IMR-90 (cell line): ENCODE results near the gene WBP2. TPM values are rescaled to one million over a fixed set of nuclear protein-coding genes. Genes with fewer than 3 reads are reported as not detected.

Source experiments
- ATAC-seq: fragments of 200-7000 bp; cut with Tn5 transposase; 2 replicates; pipeline ENCODE4 v1.9.1; 2020; ENCODE audit warnings: low read depth, mild to moderate bottlenecking, moderate library complexity
- BruUV-seq: library from RNA; stranded (reverse); fragments of 400-500 nt; replicated peaks from 2 replicates; lab custom pipeline; 2021; lab: Mats Ljungman, UMichigan
- CTCF ChIA-PET: fragments of 300-600 bp; formaldehyde crosslinking; extraction: SDS; loops from one replicate; lab custom pipeline; 2021; ENCODE audit warnings: antibody characterized with exemption; lab: Yijun Ruan, JAX
- POLR2A ChIA-PET: fragments of 300-600 bp; sonication (Branson Sonifier 250); formaldehyde crosslinking; loops from one replicate; lab custom pipeline; 2022; ENCODE audit warnings: antibody characterized with exemption; ENCODE audit not compliant: unreplicated experiment; lab: Charles Lee
- DNase-seq: peaks from one replicate; pipeline ENCODE4 v3.0.0; 2013
- H2AFZ ChIP-seq: replicated peaks from 2 replicates; pipeline ENCODE3; 2013; ENCODE audit warnings: low read length, mild to moderate bottlenecking; ENCODE audit not compliant: poor library complexity
- H2AK5ac ChIP-seq: 2 replicates; pipeline ENCODE4 v1.6.1; 2013; ENCODE audit warnings: low read depth, low read length, inconsistent platforms
- H2AK9ac ChIP-seq: replicated peaks from 2 replicates; pipeline ENCODE3; 2013; ENCODE audit warnings: mild to moderate bottlenecking, low read depth, low read length, moderate library complexity; ENCODE audit not compliant: poor library complexity
- H2BK120ac ChIP-seq: 2 replicates; pipeline ENCODE4 v1.6.1; 2013; ENCODE audit warnings: low read depth, low read length, inconsistent platforms
- H2BK15ac ChIP-seq: 3 replicates; pipeline ENCODE4 v1.6.1; 2013; ENCODE audit warnings: low read depth, low read length, inconsistent platforms
- H2BK20ac ChIP-seq: 2 replicates; pipeline ENCODE4 v1.6.1; 2013; ENCODE audit warnings: low read depth, mild to moderate bottlenecking, inconsistent platforms, low read length, moderate library complexity
- H2BK5ac ChIP-seq: 2 replicates; pipeline ENCODE4 v1.6.1; 2013; ENCODE audit warnings: mild to moderate bottlenecking, low read depth, low read length, inconsistent platforms; ENCODE audit not compliant: poor library complexity, severe bottlenecking
- H3K14ac ChIP-seq: replicated peaks from 2 replicates; pipeline ENCODE4 v1.6.1; 2013; ENCODE audit warnings: low read depth, low read length, inconsistent platforms
- H3K18ac ChIP-seq: 2 replicates; pipeline ENCODE4 v1.6.1; 2013; ENCODE audit warnings: low read depth, low read length, control low read depth
- H3K23ac ChIP-seq: 2 replicates; pipeline ENCODE4 v1.6.1; 2013; ENCODE audit warnings: low read depth, low read length, inconsistent platforms
- H3K27ac ChIP-seq: 2 replicates; pipeline ENCODE4 v1.5.1; 2013; ENCODE audit warnings: mild to moderate bottlenecking, control low read depth, low read length; ENCODE audit not compliant: insufficient read depth
- H3K27me3 ChIP-seq: 2 replicates; pipeline ENCODE4 v1.6.1; 2013; ENCODE audit warnings: low read length; ENCODE audit not compliant: control insufficient read depth, insufficient read depth
- H3K36me3 ChIP-seq: 2 replicates; pipeline ENCODE4 v1.6.1; 2013; ENCODE audit warnings: low read length, mixed read lengths; ENCODE audit not compliant: control insufficient read depth, insufficient read depth
- H3K4ac ChIP-seq: 2 replicates; pipeline ENCODE4 v1.6.1; 2013; ENCODE audit warnings: low read depth, low read length, inconsistent platforms
- H3K4me1 ChIP-seq: 2 replicates; pipeline ENCODE4 v1.6.1; 2013; ENCODE audit warnings: low read length, mixed read lengths; ENCODE audit not compliant: control insufficient read depth, insufficient read depth
- H3K4me2 ChIP-seq: 2 replicates; pipeline ENCODE4 v1.6.1; 2013; ENCODE audit warnings: low read depth, mild to moderate bottlenecking, control low read depth, low read length, moderate library complexity
- H3K4me3 ChIP-seq: 2 replicates; pipeline ENCODE4 v1.5.1; 2013; ENCODE audit warnings: low read depth, mild to moderate bottlenecking, control low read depth, low read length, moderate library complexity; ENCODE audit not compliant: insufficient read depth
- H3K56ac ChIP-seq: 2 replicates; pipeline ENCODE4 v1.6.1; 2013; ENCODE audit warnings: low read length, inconsistent platforms; ENCODE audit not compliant: insufficient read depth; ENCODE audit errors: extremely low read depth
- H3K79me1 ChIP-seq, 2 experiments: 2 replicates each; pipeline ENCODE4 v1.6.1; 2013; ENCODE audit warnings: low read length in 2 of 2, inconsistent platforms in 1 of 2, low read depth in 1 of 2
- H3K9ac ChIP-seq: 2 replicates; pipeline ENCODE4 v1.6.1; 2013; ENCODE audit warnings: low read depth, low read length, control low read depth
- H3K9me1 ChIP-seq: 2 replicates; pipeline ENCODE4 v1.6.1; 2013; ENCODE audit warnings: low read length, inconsistent platforms; ENCODE audit not compliant: insufficient read depth
- H3K9me3 ChIP-seq: 2 replicates; pipeline ENCODE4 v1.6.1; 2013; ENCODE audit warnings: low read length; ENCODE audit not compliant: control insufficient read depth, insufficient read depth
- H4K20me1 ChIP-seq: 2 replicates; pipeline ENCODE4 v1.6.1; 2013; ENCODE audit warnings: low read length, inconsistent platforms; ENCODE audit not compliant: insufficient read depth
- H4K5ac ChIP-seq: 2 replicates; pipeline ENCODE4 v1.6.1; 2013; ENCODE audit warnings: mild to moderate bottlenecking, low read depth, low read length, control low read depth
- H4K8ac ChIP-seq, 2 experiments: 2 replicates each; pipeline ENCODE4 v1.6.1; 2013; ENCODE audit warnings: low read depth in 2 of 2, low read length in 2 of 2, control low read depth in 1 of 2, inconsistent platforms in 1 of 2
- H4K91ac ChIP-seq: 2 replicates; pipeline ENCODE4 v1.6.1; 2013; ENCODE audit warnings: low read depth, low read length, inconsistent platforms; ENCODE audit not compliant: insufficient read depth
- BHLHE40 ChIP-seq: fragments of 150-350 bp; IDR thresholded peaks from 2 replicates; pipeline ENCODE4 v1.6.1; 2016; ENCODE audit warnings: mild to moderate bottlenecking, low read depth, low read length
- CEBPB ChIP-seq: IDR thresholded peaks from 2 replicates; pipeline ENCODE4 v1.6.1; 2012; ENCODE audit warnings: low read depth, low read length, improper control_type of control experiment
- CHD1 ChIP-seq: IDR thresholded peaks from 2 replicates; pipeline ENCODE4 v1.6.1; 2012; ENCODE audit warnings: low read depth, low read length, improper control_type of control experiment
- CTCF ChIP-seq: conservative IDR thresholded peaks from 2 replicates; pipeline ENCODE4 v1.5.1; 2012; ENCODE audit warnings: mild to moderate bottlenecking, low read depth, low read length, improper control_type of control experiment
- ELK1 ChIP-seq: fragments of 150-350 bp; IDR thresholded peaks from 2 replicates; pipeline ENCODE4 v1.6.1; 2016; ENCODE audit warnings: low read depth, mild to moderate bottlenecking, low read length, moderate library complexity, borderline replicate concordance
- MAFK ChIP-seq: IDR thresholded peaks from 2 replicates; pipeline ENCODE4 v1.6.1; 2012; ENCODE audit warnings: low read depth, low read length, improper control_type of control experiment
- MAZ ChIP-seq: IDR thresholded peaks from 2 replicates; pipeline ENCODE4 v1.6.1; 2012; ENCODE audit warnings: low read depth, mild to moderate bottlenecking, low read length, improper control_type of control experiment, moderate library complexity, borderline replicate concordance
- POLR2A ChIP-seq: IDR thresholded peaks from 2 replicates; pipeline ENCODE4 v1.6.1; 2012; ENCODE audit warnings: mild to moderate bottlenecking, low read depth, low read length
- RCOR1 ChIP-seq: IDR thresholded peaks from 2 replicates; pipeline ENCODE4 v1.6.1; 2012; ENCODE audit warnings: mild to moderate bottlenecking, low read length, improper control_type of control experiment; ENCODE audit not compliant: insufficient replicate concordance
- RFX5 ChIP-seq: IDR thresholded peaks from 2 replicates; pipeline ENCODE4 v1.8.0; 2012; ENCODE audit warnings: low read depth, mild to moderate bottlenecking, low read length, moderate library complexity
- SMC3 ChIP-seq: fragments of 150-350 bp; IDR thresholded peaks from 2 replicates; pipeline ENCODE4 v1.6.1; 2016; ENCODE audit warnings: low read depth, mild to moderate bottlenecking, antibody characterized with exemption, low read length, moderate library complexity
- USF2 ChIP-seq: fragments of 150-350 bp; IDR thresholded peaks from 2 replicates; pipeline ENCODE4 v1.6.1; 2017; ENCODE audit warnings: mild to moderate bottlenecking, antibody characterized with exemption, low read length, low read depth
- WGBS, 2 experiments: methylation state at CpG; one replicate each; pipeline versions ENCODE4 v1.1.5 to v1.1.7; 2013; ENCODE audit warnings: missing lambda C conversion rate in 2 of 2; ENCODE audit not compliant: insufficient read length in 1 of 2; ENCODE audit errors: extremely low coverage in 2 of 2; 5-methylcytosine and 5-hydroxymethylcytosine counted together
- dilution Hi-C: fragments of 300-500 bp; cut with HindIII; formaldehyde crosslinking; loops from one replicate; pipeline ENCODE4 v1.14.3; 2018; ENCODE audit warnings: low sequenced_read_pairs; ENCODE audit not compliant: unreplicated experiment
- in situ Hi-C: fragments of 300-500 bp; cut with MboI; formaldehyde crosslinking; loops from 3 replicates; pipeline ENCODE4 v1.14.3; 2019; ENCODE audit warnings: low sequenced_read_pairs, inconsistent platforms, mixed read lengths
- intact Hi-C: fragments of 100-400 bp; cut with micrococcal nuclease; formaldehyde crosslinking; loops from 2 replicates; pipeline ENCODE4 v1.10.0; 2022
- polyA plus RNA-seq, 3 experiments: library from polyadenylated mRNA; depleted of rRNA; stranded (reverse); fragments of >200 nt; gene quantifications; 2 replicates each; pipeline ENCODE4 v1.2.3, GENCODE V29; 2012; ENCODE audit warnings: low replicate concordance in 1 of 3
- total RNA-seq: library from RNA; depleted of rRNA; stranded (reverse); fragments of >200 nt; gene quantifications from 2 replicates; pipeline ENCODE4 v1.2.3, GENCODE V29; 2012

The WBP2 gene
- total and polyA plus RNA-seq, 2 of the 4 experiments (the other 2 are of a cell fraction), result 9.0 to 35.5 TPM

- no peak for TF ChIP-seq RFX5
- no peak for TF ChIP-seq POLR2A
- no peak for TF ChIP-seq MAFK
- TF ChIP-seq MAZ, result no peak
- TF ChIP-seq CEBPB, result no peak
- no peak for TF ChIP-seq CTCF
- TF ChIP-seq RCOR1, result no peak
- no peak for TF ChIP-seq SMC3
- no peak for TF ChIP-seq CHD1
- TF ChIP-seq USF2, result no peak
- TF ChIP-seq ELK1, result no peak
- no peak for TF ChIP-seq BHLHE40
- BruUV-seq, result no TSS peak
- Histone ChIP-seq H2AK9ac (no peak overlapping the region), H2AFZ (no peak overlapping the region), H3K9me3 (no peaks in the 10 kb centered on the region), H3K23ac (no peak overlapping the region), H3K56ac (no peak overlapping the region), H2BK120ac (no peak overlapping the region), H4K5ac (no peak overlapping the region), H4K8ac (no peak overlapping the region), H3K36me3 (no peaks in the 10 kb centered on the region), H3K4me1 (peaks cover 4% of the 10 kb centered on the region), H3K18ac (no peak overlapping the region), H3K27ac (no peak overlapping the region), H3K4ac (no peak overlapping the region), H2BK15ac (no peak overlapping the region), H3K9ac (no peak overlapping the region), H3K79me1 (no peaks in the 10 kb centered on the region), H4K20me1 (no peaks in the 10 kb centered on the region), H4K91ac (no peak overlapping the region), H3K14ac (no peak overlapping the region), H2AK5ac (peak overlapping the region; percentile 24; the same call in 1 of the 2 replicates), H2BK20ac (no peak overlapping the region), H3K4me3 (no peak overlapping the region), H3K9me1 (0 out of 2 replicates have a peak, but pooled peaks cover 4% of the 10 kb centered on the region), H3K4me2 (no peak overlapping the region), H2BK5ac (no peak overlapping the region), H3K27me3 (no peaks in the 10 kb centered on the region; the same call in 1 of the 2 replicates)
- ChIA-PET POLR2A (interaction anchor here (0.6 kb wide), 1 partner anchor 40 kb away, joined by 3 read pairs; no protein-coding TSS in a partner anchor), CTCF (interaction anchor here (0.8 kb wide), 1 partner anchor 57 kb away, joined by 3 read pairs; no protein-coding TSS in a partner anchor)
- intact Hi-C loops (no loop called here), dilution Hi-C loops (no loop called here), in situ Hi-C loops (no loop called here)
- WGBS, 2 experiments, result 81% methylated on average over 19 of the region's 36 CpGs; no CpG with 5 or more reads in 1 of the 2 experiments
- no peak for DNase-seq
- ATAC-seq, result no peak
These were observed 15.0 kb downstream of the WBP2 start for GRCh38 chr17:75839942-75840798.
